ENCODE results near the gene PUS1. TPM values are rescaled to one million over a fixed set of nuclear protein-coding genes. Genes with fewer than 3 reads are reported as not detected.

The PUS1 gene
- total RNA-seq, 1 experiment from 2014 or later: 74.0 TPM

- no peaks in the 10 kb centered on the region for H3K79me2 ChIP-seq (ENCODE audit: low read length)
- POLR2A ChIA-PET (ENCODE audit: unreplicated experiment): no interaction called here
- BruUV-seq (replicated peaks): no TSS peak
- no peaks in the 10 kb centered on the region for H3K27me3 ChIP-seq (ENCODE audit: low read length)
- peaks cover 37% of the 10 kb centered on the region for H3K36me3 ChIP-seq (ENCODE audit: low read depth, low read length)
- DNase-seq: no peak
- H3K9me3 ChIP-seq (ENCODE audit: low read length): no peaks in the 10 kb centered on the region
- H3K9ac ChIP-seq (ENCODE audit: low read length): no peak overlapping the region
- H3K4me2 ChIP-seq (ENCODE audit: low read length): no peak overlapping the region
- no peaks in the 10 kb centered on the region for H4K20me1 ChIP-seq (ENCODE audit: low read length)
- H3K9me2 ChIP-seq (replicated peaks; ENCODE audit: low read length): no peaks in the 10 kb centered on the region
- CTCF ChIA-PET: no interaction called here
- H3K4me1 ChIP-seq (ENCODE audit: insufficient read depth, low read length): peaks cover 3% of the 10 kb centered on the region
- H2AFZ ChIP-seq (ENCODE audit: low read length): no peak overlapping the region
- no peak overlapping the region for H3K27ac ChIP-seq (ENCODE audit: low read length)
- ATAC-seq: peak; percentile 23; the same call in 1 of the 2 replicates
- H3K4me3 ChIP-seq (ENCODE audit: low read length): no peak overlapping the region
- intact Hi-C loops (cut with micrococcal nuclease): no loop called here
- TF ChIP-seq EZH2phosphoT487 (IDR thresholded peaks at IDR 0.05; ENCODE audit: borderline replicate concordance, low read length) (no peak), EZH2 (IDR thresholded peaks at IDR 0.05; ENCODE audit: low read length, unreplicated experiment) (no peak), CTCF (conservative IDR thresholded peaks at IDR 0.05; ENCODE audit: low read depth, low read length) (no peak)
- H3F3A ChIP-seq (ENCODE audit: low read length, unreplicated experiment): no peaks in the 10 kb centered on the region
Measured at GRCh38 chr12:131917711-131918306, 11.3 kb upstream of the PUS1 start.

GRCh38 chr12:131918311-131919050 lies 10.6 kb upstream of the PUS1 start:
- CTCF ChIA-PET: no interaction called here
- Histone ChIP-seq H3K27me3 (ENCODE audit: low read length) (no peaks in the 10 kb centered on the region), H3K79me2 (ENCODE audit: low read length) (no peaks in the 10 kb centered on the region), H3K4me2 (ENCODE audit: low read length) (no peak overlapping the region), H3K4me3 (ENCODE audit: low read length) (no peak overlapping the region), H3K9ac (ENCODE audit: low read length) (no peak overlapping the region), H4K20me1 (ENCODE audit: low read length) (no peaks in the 10 kb centered on the region), H3K36me3 (ENCODE audit: low read depth, low read length) (peaks cover 37% of the 10 kb centered on the region), H3K27ac (ENCODE audit: low read length) (no peak overlapping the region), H3F3A (ENCODE audit: low read length, unreplicated experiment) (no peaks in the 10 kb centered on the region), H3K9me3 (ENCODE audit: low read length) (no peaks in the 10 kb centered on the region), H3K9me2 (replicated peaks; ENCODE audit: low read length) (no peaks in the 10 kb centered on the region), H3K4me1 (ENCODE audit: insufficient read depth, low read length) (no peaks in the 10 kb centered on the region), H2AFZ (ENCODE audit: low read length) (no peak overlapping the region)
- DNase-seq (no peak), ATAC-seq (no peak)
- no TSS peak for BruUV-seq (replicated peaks)
- POLR2A ChIA-PET (ENCODE audit: unreplicated experiment): no interaction called here
- intact Hi-C loops (cut with micrococcal nuclease): no loop called here
- no peak for TF ChIP-seq EZH2 (IDR thresholded peaks at IDR 0.05; ENCODE audit: low read length, unreplicated experiment)
- no peak for TF ChIP-seq CTCF (conservative IDR thresholded peaks at IDR 0.05; ENCODE audit: low read depth, low read length)
- TF ChIP-seq EZH2phosphoT487 (IDR thresholded peaks at IDR 0.05; ENCODE audit: borderline replicate concordance, low read length): no peak

GRCh38 chr12:131919051-131919347 lies 10.1 kb upstream of the PUS1 start:
- TF ChIP-seq EZH2phosphoT487 (IDR thresholded peaks at IDR 0.05; ENCODE audit: borderline replicate concordance, low read length) (no peak), CTCF (conservative IDR thresholded peaks at IDR 0.05; ENCODE audit: low read depth, low read length) (no peak), EZH2 (IDR thresholded peaks at IDR 0.05; ENCODE audit: low read length, unreplicated experiment) (no peak)
- Histone ChIP-seq H3K27ac (ENCODE audit: low read length) (no peak overlapping the region), H3K79me2 (ENCODE audit: low read length) (no peaks in the 10 kb centered on the region), H3K4me1 (ENCODE audit: insufficient read depth, low read length) (no peaks in the 10 kb centered on the region), H3K9me3 (ENCODE audit: low read length) (no peaks in the 10 kb centered on the region), H4K20me1 (ENCODE audit: low read length) (no peaks in the 10 kb centered on the region), H3K36me3 (ENCODE audit: low read depth, low read length) (peaks cover 33% of the 10 kb centered on the region), H3K27me3 (ENCODE audit: low read length) (no peaks in the 10 kb centered on the region), H3K4me3 (ENCODE audit: low read length) (no peak overlapping the region), H3K9ac (ENCODE audit: low read length) (no peak overlapping the region), H3F3A (ENCODE audit: low read length, unreplicated experiment) (no peaks in the 10 kb centered on the region), H2AFZ (ENCODE audit: low read length) (no peak overlapping the region), H3K4me2 (ENCODE audit: low read length) (no peak overlapping the region), H3K9me2 (replicated peaks; ENCODE audit: low read length) (no peaks in the 10 kb centered on the region)
- intact Hi-C loops (cut with micrococcal nuclease): no loop called here
- ChIA-PET CTCF (no interaction called here), POLR2A (ENCODE audit: unreplicated experiment) (no interaction called here)
- DNase-seq (no peak), ATAC-seq (no peak)
- no TSS peak for BruUV-seq (replicated peaks)
